Pons (tissue), 1 donor: Measurements from ENCODE around the gene STK36.

Source experiments
- DNase-seq: peaks from one replicate; pipeline ENCODE4 v3.0.0-alpha.2; 2016; ENCODE audit warnings: low spot score

Gene STK36

GRCh38 chr2:218719457-218719856, 47.6 kb downstream of the STK36 start:
- no peak for DNase-seq

- DNase-seq, result no peak
These were observed 48.5 kb downstream of the STK36 start for GRCh38 chr2:218720048-218721041.

GRCh38 chr2:218721488-218721887, 49.6 kb downstream of the STK36 start:
- DNase-seq, result no peak

- no peak for DNase-seq
These were observed 50.0 kb downstream of the STK36 start for GRCh38 chr2:218721934-218722333.

- DNase-seq, result no peak
These were observed 50.5 kb downstream of the STK36 start for GRCh38 chr2:218722419-218722818.

GRCh38 chr2:218722876-218723785, 51.2 kb downstream of the STK36 start:
- DNase-seq, result peak; percentile 66

- DNase-seq, result no peak
These were observed 54.2 kb downstream of the STK36 start for GRCh38 chr2:218726004-218726574.

- no peak for DNase-seq
These were observed 55.7 kb downstream of the STK36 start for GRCh38 chr2:218727502-218728165.

GRCh38 chr2:218729640-218730039, 57.8 kb downstream of the STK36 start:
- DNase-seq, result no peak

- DNase-seq, result no peak
These were observed 60.3 kb downstream of the STK36 start for GRCh38 chr2:218732052-218732760.

- no peak for DNase-seq
These were observed 60.9 kb downstream of the STK36 start for GRCh38 chr2:218732761-218733158.

- DNase-seq, result peak; percentile 88
These were observed 61.5 kb downstream of the STK36 start for GRCh38 chr2:218733171-218734021.

- no peak for DNase-seq
These were observed 62.5 kb downstream of the STK36 start for GRCh38 chr2:218734190-218734975.

GRCh38 chr2:218736531-218736930, 64.6 kb downstream of the STK36 start:
- DNase-seq, result no peak

- no peak for DNase-seq
These were observed 71.2 kb downstream of the STK36 start for GRCh38 chr2:218743068-218743467.

GRCh38 chr2:218744615-218745014, 72.7 kb downstream of the STK36 start:
- DNase-seq, result no peak

- DNase-seq, result no peak
These were observed 73.3 kb downstream of the STK36 start for GRCh38 chr2:218745160-218745558.

GRCh38 chr2:218745559-218746469, 73.9 kb downstream of the STK36 start:
- DNase-seq, result peak; percentile 100
